Superior temporal gyrus (tissue), 1 donor: Measurements from ENCODE around the gene CLEC16A.
"Not testable (repeated sequence)": the region's sequence is repeated elsewhere in the genome, so short reads cannot be mapped to it uniquely, and the experiment has no call there.

Experiments
- DNase-seq: peaks from one replicate; pipeline ENCODE4 v3.0.0-alpha.2; 2016; ENCODE audit errors: extremely low spot score

Gene CLEC16A

GRCh38 chr16:10939649-10940234, 4.6 kb upstream of the CLEC16A start:
- no peak for DNase-seq

- peak; percentile 13 for DNase-seq
Observed at GRCh38 chr16:10940501-10941079, 3.8 kb upstream of the CLEC16A start.

- no peak for DNase-seq
Observed at GRCh38 chr16:10941127-10941933, 3.0 kb upstream of the CLEC16A start.

- DNase-seq, result not testable (repeated sequence)
Observed at GRCh38 chr16:10941935-10942351, 2.4 kb upstream of the CLEC16A start.

GRCh38 chr16:10942352-10943063, 1.9 kb upstream of the CLEC16A start, which contains the start of gene DEXI:
Gene DEXI, minus strand, starts transcription at chr16:10942468. Its CDS starts 463 bp downstream, at chr16:10942005.
- DNase-seq, result peak; percentile 97

- DNase-seq, result no peak
Observed at GRCh38 chr16:10943064-10943353, 1.4 kb upstream of the CLEC16A start.

- no peak for DNase-seq
Observed at GRCh38 chr16:10945065-10945787, 862 bp downstream of the CLEC16A start.

GRCh38 chr16:10946308-10946707, 1.9 kb downstream of the CLEC16A start:
- no peak for DNase-seq

- no peak for DNase-seq
Observed at GRCh38 chr16:10947211-10947787, 2.9 kb downstream of the CLEC16A start.

GRCh38 chr16:10949424-10949970, 5.1 kb downstream of the CLEC16A start:
- no peak for DNase-seq

- DNase-seq, result no peak
Observed at GRCh38 chr16:10950393-10950792, 6.0 kb downstream of the CLEC16A start.

- no peak for DNase-seq
Observed at GRCh38 chr16:10951026-10951425, 6.7 kb downstream of the CLEC16A start.

- DNase-seq, result no peak
Observed at GRCh38 chr16:10954903-10955302, 10.5 kb downstream of the CLEC16A start.

- no peak for DNase-seq
Observed at GRCh38 chr16:10957771-10958482, 13.6 kb downstream of the CLEC16A start.

- no peak for DNase-seq
Observed at GRCh38 chr16:10959161-10959560, 14.8 kb downstream of the CLEC16A start.

- no peak for DNase-seq
Observed at GRCh38 chr16:10961231-10961630, 16.9 kb downstream of the CLEC16A start.

GRCh38 chr16:10964039-10964890, 19.9 kb downstream of the CLEC16A start:
- DNase-seq, result peak; percentile 90

GRCh38 chr16:10964891-10965326, 20.5 kb downstream of the CLEC16A start:
- DNase-seq, result no peak

GRCh38 chr16:10965440-10966061, 21.2 kb downstream of the CLEC16A start:
- no peak for DNase-seq
